ENCODE data around the gene TSPAN8.

GRCh38 chr12:71157601-71158233 is at the start of gene TSPAN8:
- TF ChIP-seq POLR2A (IDR thresholded peaks at IDR 0.05), result no peak
- TF ChIP-seq, protein P1, sequence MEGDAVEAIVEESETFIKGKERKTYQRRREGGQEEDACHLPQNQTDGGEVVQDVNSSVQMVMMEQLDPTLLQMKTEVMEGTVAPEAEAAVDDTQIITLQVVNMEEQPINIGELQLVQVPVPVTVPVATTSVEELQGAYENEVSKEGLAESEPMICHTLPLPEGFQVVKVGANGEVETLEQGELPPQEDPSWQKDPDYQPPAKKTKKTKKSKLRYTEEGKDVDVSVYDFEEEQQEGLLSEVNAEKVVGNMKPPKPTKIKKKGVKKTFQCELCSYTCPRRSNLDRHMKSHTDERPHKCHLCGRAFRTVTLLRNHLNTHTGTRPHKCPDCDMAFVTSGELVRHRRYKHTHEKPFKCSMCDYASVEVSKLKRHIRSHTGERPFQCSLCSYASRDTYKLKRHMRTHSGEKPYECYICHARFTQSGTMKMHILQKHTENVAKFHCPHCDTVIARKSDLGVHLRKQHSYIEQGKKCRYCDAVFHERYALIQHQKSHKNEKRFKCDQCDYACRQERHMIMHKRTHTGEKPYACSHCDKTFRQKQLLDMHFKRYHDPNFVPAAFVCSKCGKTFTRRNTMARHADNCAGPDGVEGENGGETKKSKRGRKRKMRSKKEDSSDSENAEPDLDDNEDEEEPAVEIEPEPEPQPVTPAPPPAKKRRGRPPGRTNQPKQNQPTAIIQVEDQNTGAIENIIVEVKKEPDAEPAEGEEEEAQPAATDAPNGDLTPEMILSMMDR (IDR thresholded peaks at IDR 0.05), result no peak

All from body of pancreas (tissue), 4 donors.